GM18498 (cell line): ENCODE data around the gene PRR3.
A peak's percentile ranks its signal among the peaks of the same experiment; 100 is the strongest.

Experiments used
- ATAC-seq: cut with Tn5 transposase; IDR thresholded peaks from one replicate; pipeline ENCODE4 v1.9.1; 2021; ENCODE audit warnings: mild to moderate bottlenecking, moderate library complexity; ENCODE audit not compliant: unreplicated experiment

The PRR3 gene

GRCh38 chr6:30533460-30534294 lies 23.4 kb upstream of the PRR3 start:
- ATAC-seq, result no peak

- ATAC-seq, result no peak
Observed at GRCh38 chr6:30537931-30538330, 19.2 kb upstream of the PRR3 start.

- peak; percentile 64 for ATAC-seq
Observed at GRCh38 chr6:30541515-30542403, 15.3 kb upstream of the PRR3 start.

GRCh38 chr6:30542404-30542725 lies 14.7 kb upstream of the PRR3 start:
- peak; percentile 35 for ATAC-seq

- ATAC-seq, result no peak
Observed at GRCh38 chr6:30542915-30543314, 14.2 kb upstream of the PRR3 start.

GRCh38 chr6:30543821-30544220 lies 13.3 kb upstream of the PRR3 start:
- ATAC-seq, result no peak

- ATAC-seq, result no peak
Observed at GRCh38 chr6:30544666-30545272, 12.3 kb upstream of the PRR3 start.

- no peak for ATAC-seq
Observed at GRCh38 chr6:30547454-30547853, 9.6 kb upstream of the PRR3 start.

GRCh38 chr6:30548375-30548774 lies 8.7 kb upstream of the PRR3 start:
- ATAC-seq, result no peak

GRCh38 chr6:30554404-30554803 lies 2.7 kb upstream of the PRR3 start:
- ATAC-seq, result no peak

GRCh38 chr6:30554962-30555815 lies 1.9 kb upstream of the PRR3 start:
- ATAC-seq, result no peak

GRCh38 chr6:30555816-30556065 lies 1.4 kb upstream of the PRR3 start:
- ATAC-seq, result no peak

- peak; percentile 82 for ATAC-seq
Observed at GRCh38 chr6:30556066-30556905, 809 bp upstream of the PRR3 start, which contains the start of gene GNL1. Gene GNL1, minus strand, starts transcription at chr6:30556489. Its CDS starts 286 bp downstream, at chr6:30556203.

GRCh38 chr6:30557683-30557981 lies 537 bp downstream of the PRR3 start:
- no peak for ATAC-seq

GRCh38 chr6:30560930-30561329 lies 3.8 kb downstream of the PRR3 start:
- ATAC-seq, result no peak

- ATAC-seq, result no peak
Observed at GRCh38 chr6:30562470-30563425, 5.7 kb downstream of the PRR3 start.

- ATAC-seq, result no peak
Observed at GRCh38 chr6:30564114-30564513, 7.0 kb downstream of the PRR3 start.

- no peak for ATAC-seq
Observed at GRCh38 chr6:30565772-30566171, 8.7 kb downstream of the PRR3 start.

- no peak for ATAC-seq
Observed at GRCh38 chr6:30568245-30568644, 11.2 kb downstream of the PRR3 start.
